Suprapubic skin (tissue), 3 donors: Measurements from ENCODE around the gene PPIL4.

Experiments used
- CTCF ChIP-seq, 2 donors: fragments of 200-600 bp in 1 of 2; fragments of 450-650 bp in 1 of 2; sonication (generic) in 1 of 2; IDR thresholded peaks; one replicate each; pipeline ENCODE4 v1.5.1; 2016 to 2019; ENCODE audit warnings: antibody characterized with exemption in 2 of 2, mild to moderate bottlenecking in 1 of 2, moderate library complexity in 1 of 2
- POLR2A ChIP-seq, 2 donors: fragments of 450-650 bp; IDR thresholded peaks; one replicate each; pipeline ENCODE4 v1.6.1; 2017; ENCODE audit warnings: antibody characterized with exemption in 2 of 2, mild to moderate bottlenecking in 2 of 2, moderate library complexity in 2 of 2

- TF ChIP-seq CTCF (IDR thresholded peaks at IDR 0.05) (no peak), POLR2A (IDR thresholded peaks at IDR 0.05) (no peak)
These were observed 81.4 kb downstream of the PPIL4 start for GRCh38 chr6:149464411-149464810.
